Duodenal mucosa (tissue), 2 donors: ENCODE data around the gene POU2AF2.
A peak's percentile ranks its signal among the peaks of the same experiment; 100 is the strongest.

Source experiments
- H3K27ac ChIP-seq: one replicate; pipeline ENCODE4 v1.7.0; 2013; ENCODE audit warnings: low read depth, low read length
- H3K27me3 ChIP-seq, 2 donors: one replicate each; pipeline ENCODE4 v1.7.0; 2013; ENCODE audit warnings: low read length in 2 of 2, control low read depth in 1 of 2; ENCODE audit not compliant: insufficient read depth in 2 of 2, control insufficient read depth in 1 of 2
- H3K36me3 ChIP-seq, 2 donors: one replicate each; pipeline ENCODE4 v1.7.0; 2013; ENCODE audit warnings: low read length in 2 of 2, control low read depth in 1 of 2; ENCODE audit not compliant: insufficient read depth in 2 of 2, control insufficient read depth in 1 of 2
- H3K4me1 ChIP-seq, 2 donors: one replicate each; pipeline ENCODE4 v1.7.0; 2013; ENCODE audit warnings: low read length in 2 of 2, control low read depth in 1 of 2; ENCODE audit not compliant: insufficient read depth in 2 of 2, control insufficient read depth in 1 of 2
- H3K4me3 ChIP-seq, 2 donors: one replicate each; pipeline ENCODE4 v1.7.0; 2013; ENCODE audit warnings: low read length in 2 of 2, low read depth in 1 of 2
- H3K9ac ChIP-seq, 2 donors: one replicate each; pipeline ENCODE4 v1.7.0; 2013; ENCODE audit warnings: low read length in 2 of 2, low read depth in 1 of 2
- H3K9me3 ChIP-seq, 2 donors: one replicate each; pipeline ENCODE4 v1.7.0; 2013; ENCODE audit warnings: low read length in 2 of 2, control low read depth in 1 of 2; ENCODE audit not compliant: control insufficient read depth in 1 of 2

POU2AF2 gene

DNA sequence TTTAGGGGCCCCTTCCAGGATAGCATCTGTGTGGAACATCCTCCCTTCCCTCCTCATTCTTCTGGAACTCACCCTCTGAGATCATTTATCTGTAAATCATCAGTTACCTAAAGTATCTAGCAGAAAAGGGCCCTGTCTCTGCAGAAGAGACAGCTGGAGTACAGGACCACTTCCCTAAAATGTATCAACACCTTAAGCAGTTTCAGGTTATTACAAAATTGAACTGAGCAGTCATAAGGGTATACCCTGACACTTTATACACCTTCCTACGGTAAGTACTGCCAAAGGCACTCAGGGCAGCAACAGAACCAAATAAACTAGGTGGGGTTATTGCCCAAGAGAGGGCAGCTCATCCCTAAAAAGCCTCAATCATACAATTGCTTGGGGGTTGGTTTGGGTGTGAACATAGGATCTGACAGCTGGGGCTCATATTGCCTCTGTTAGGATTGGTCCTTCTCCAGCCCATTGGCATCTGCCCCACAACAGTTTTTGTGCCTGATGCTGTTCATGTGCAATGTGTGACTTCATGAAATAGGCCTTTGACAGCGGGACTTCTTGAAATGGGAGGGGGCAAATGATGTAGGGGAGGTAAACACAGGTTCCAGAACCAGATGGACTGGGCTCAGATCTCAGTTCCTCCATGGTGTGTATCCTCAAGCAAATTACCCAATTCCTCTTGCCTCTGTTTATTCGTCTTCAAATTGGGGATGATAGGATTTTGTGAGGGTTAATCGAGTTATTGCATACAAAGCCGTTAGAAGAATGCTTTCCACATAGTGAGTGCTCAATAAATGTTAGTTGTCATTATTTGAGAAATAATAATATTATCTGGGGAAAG, 55.7 kb downstream of the POU2AF2 start:
- Histone ChIP-seq H3K27me3 (no peaks in the 10 kb centered on the region), H3K36me3 (no peaks in the 10 kb centered on the region), H3K9me3 (no peaks in the 10 kb centered on the region), H3K4me1 (peaks cover 33 to 39% of the 10 kb centered on the region in 2 donors), H3K27ac (no peak overlapping the region), H3K4me3 (peak overlapping the region in 1 of 2 donors; percentile 66), H3K9ac (no peak overlapping the region)

DNA sequence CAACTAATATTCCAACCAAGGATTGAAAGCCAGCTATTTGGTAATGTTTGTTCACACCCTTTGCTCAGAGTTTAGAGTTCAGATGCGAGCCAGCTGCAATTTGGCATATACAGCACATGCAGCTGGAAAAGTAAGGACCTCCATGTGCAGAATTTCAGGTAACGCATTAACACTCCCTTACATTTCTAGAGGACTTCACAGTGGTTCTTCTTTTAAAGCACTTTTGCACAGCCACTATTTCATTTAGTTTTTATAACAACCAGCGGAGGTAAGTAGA, 56.3 kb downstream of the POU2AF2 start:
- Histone ChIP-seq H3K9ac (no peak overlapping the region), H3K36me3 (no peaks in the 10 kb centered on the region), H3K27ac (no peak overlapping the region), H3K27me3 (no peaks in the 10 kb centered on the region), H3K4me3 (no peak overlapping the region), H3K4me1 (peaks cover 33 to 39% of the 10 kb centered on the region in 2 donors), H3K9me3 (no peaks in the 10 kb centered on the region)

DNA sequence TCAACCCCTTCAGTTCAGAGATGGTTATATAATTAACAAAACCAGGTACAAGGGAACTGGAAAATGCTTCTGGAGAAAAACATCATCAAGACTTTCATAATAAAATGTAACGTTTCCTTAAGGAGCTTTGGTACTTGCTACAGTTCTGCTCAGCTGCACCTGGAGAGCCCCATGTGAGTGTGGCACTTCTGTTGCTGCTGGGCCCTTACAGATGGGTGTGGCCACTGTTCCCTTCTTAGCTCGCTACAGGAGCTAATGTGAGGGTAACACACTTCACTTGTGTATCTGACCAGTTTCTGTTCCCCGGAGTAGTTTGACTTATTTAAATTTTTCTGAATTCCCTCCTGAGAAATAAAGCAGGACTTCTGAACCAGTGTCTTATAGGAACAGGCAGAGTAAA, 56.8 kb downstream of the POU2AF2 start:
- Histone ChIP-seq H3K27me3 (no peaks in the 10 kb centered on the region), H3K27ac (no peak overlapping the region), H3K9me3 (no peaks in the 10 kb centered on the region), H3K4me3 (peak overlapping the region in 1 of 2 donors; percentile 2), H3K9ac (peak overlapping the region in 1 of 2 donors; percentile 8), H3K36me3 (no peaks in the 10 kb centered on the region), H3K4me1 (peaks cover 34 to 39% of the 10 kb centered on the region in 2 donors)

DNA sequence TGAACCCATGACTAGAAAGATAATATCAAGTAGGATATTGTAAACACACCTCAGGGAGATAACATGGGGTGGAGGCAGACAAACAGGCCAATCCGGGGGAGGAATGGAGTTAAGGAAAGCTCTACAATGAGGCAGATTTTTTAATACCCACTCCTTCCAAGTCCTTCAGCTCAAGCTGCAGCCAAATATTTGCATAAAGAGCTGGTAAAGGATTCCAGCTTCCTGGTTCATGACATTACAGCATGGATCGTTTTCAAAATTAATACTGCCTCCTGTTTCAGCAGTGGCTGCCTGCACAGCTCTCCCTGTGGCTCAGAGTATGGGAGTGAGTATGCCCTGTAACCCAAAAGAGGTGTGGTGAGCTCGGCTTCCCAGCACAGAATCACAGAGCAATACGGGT, 57.9 kb downstream of the POU2AF2 start:
- Histone ChIP-seq H3K9me3 (no peaks in the 10 kb centered on the region), H3K36me3 (no peaks in the 10 kb centered on the region), H3K9ac (no peak overlapping the region), H3K27me3 (no peaks in the 10 kb centered on the region), H3K4me1 (peaks cover 42 to 47% of the 10 kb centered on the region in 2 donors), H3K4me3 (peak overlapping the region; percentile 4 to 14), H3K27ac (no peak overlapping the region)

DNA sequence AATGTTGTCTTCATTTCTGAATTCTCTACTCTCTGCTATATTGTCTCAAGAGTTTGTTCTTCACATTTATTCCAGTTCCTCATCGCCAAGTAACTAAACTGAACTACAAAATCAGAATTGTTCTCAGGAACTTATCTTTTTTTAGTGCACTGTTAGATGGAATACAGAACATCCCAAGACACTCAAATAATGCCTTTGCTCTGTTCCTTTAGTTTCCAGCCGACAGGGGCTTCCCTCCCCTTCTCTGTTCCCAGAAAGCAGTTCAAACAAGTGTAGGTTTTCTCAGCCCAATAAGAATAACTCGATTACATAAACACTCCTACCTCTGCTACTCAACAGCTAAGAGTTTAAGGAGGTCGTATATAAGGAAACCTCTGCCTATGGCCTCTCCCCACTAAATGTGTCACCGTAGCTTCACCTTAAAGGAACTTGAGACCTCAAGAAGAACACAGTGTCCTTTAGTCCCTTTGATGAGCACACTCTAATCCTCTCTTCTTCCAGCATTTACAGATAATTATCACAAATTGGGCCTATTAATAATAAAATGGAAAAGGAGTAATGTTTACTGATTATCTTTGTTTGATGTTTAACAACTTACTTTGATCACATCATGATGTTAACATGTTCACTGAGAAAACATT, 59.8 kb downstream of the POU2AF2 start:
- H3K4me3 ChIP-seq = no peak overlapping the region
- H3K9ac ChIP-seq = no peak overlapping the region
- peaks cover 44 to 53% of the 10 kb centered on the region in 2 donors for H3K4me1 ChIP-seq
- no peaks in the 10 kb centered on the region for H3K9me3 ChIP-seq
- H3K27ac ChIP-seq = no peak overlapping the region
- no peaks in the 10 kb centered on the region for H3K36me3 ChIP-seq
- no peaks in the 10 kb centered on the region for H3K27me3 ChIP-seq

DNA sequence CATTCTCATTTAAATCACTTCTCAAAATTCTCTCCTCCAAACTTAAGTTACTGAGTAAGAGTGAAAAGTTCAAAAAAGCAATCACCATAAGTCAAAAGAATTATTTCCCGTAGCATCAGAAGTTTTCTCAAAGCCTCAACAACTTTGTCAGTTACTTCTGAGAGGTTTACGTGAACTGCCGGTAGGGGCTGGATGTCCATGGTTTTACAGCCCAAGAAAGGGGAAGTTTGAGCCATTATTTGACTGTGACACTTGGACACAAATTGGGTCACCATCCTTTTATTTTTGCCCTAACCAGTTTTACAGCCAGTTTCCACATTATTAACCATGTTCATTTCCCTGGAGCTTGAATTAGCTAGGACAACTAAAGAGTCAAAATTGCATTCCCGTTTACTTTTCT, 60.4 kb downstream of the POU2AF2 start:
- H3K9me3 ChIP-seq = no peaks in the 10 kb centered on the region
- no peak overlapping the region for H3K4me3 ChIP-seq
- H3K27me3 ChIP-seq = no peaks in the 10 kb centered on the region
- H3K36me3 ChIP-seq = no peaks in the 10 kb centered on the region
- peaks cover 41 to 51% of the 10 kb centered on the region in 2 donors for H3K4me1 ChIP-seq
- no peak overlapping the region for H3K27ac ChIP-seq
- no peak overlapping the region for H3K9ac ChIP-seq

DNA sequence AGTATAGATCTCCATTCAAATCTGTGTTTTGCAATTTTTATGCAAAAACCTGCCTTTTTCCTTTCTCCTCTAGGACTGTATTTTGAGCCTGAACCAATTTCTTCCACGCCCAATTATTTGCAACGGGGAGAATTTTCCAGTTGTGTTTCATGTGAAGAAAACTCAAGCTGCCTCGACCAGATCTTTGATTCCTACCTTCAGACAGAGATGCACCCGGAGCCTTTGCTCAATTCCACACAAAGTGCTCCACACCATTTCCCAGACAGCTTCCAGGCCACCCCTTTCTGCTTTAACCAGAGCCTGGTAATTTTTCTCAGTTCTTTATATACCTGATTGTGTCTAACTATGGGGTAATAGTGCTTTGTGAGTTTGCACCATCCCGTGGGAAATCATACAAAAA, 60.8 kb downstream of the POU2AF2 start:
- Histone ChIP-seq H3K4me3 (no peak overlapping the region), H3K27ac (no peak overlapping the region), H3K9ac (no peak overlapping the region), H3K9me3 (no peaks in the 10 kb centered on the region), H3K4me1 (peaks cover 38 to 49% of the 10 kb centered on the region in 2 donors), H3K36me3 (no peaks in the 10 kb centered on the region), H3K27me3 (no peaks in the 10 kb centered on the region)

DNA sequence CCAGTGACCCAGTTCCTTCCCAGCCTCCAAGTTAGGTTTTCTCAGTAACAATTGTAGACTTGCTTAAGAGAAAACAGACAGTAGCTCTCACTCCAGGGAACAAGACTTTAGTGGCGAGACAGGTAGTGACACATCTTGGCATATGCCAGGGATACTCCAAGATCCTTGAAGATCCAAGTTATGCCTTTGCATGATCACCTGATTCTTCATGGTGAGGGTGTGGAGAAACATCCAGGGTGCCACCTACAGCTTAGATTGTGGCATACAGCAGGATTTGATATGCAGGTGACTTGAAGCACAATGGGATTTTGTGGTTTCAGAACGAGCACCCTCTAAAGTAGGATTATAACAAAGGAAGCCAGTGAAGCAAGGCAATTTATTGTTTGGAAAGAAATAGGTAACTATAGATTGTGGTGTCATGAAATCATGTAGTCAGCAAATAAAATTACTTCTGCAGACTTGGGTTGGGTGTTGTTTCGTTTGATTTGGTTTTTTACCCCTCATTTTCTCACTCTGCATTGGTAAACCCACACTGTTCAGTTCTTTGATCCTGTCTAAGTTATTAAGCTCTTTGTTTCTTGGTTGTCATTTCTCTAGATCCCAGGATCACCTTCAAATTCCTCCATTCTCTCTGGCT, 62.1 kb downstream of the POU2AF2 start:
- peaks cover 25 to 42% of the 10 kb centered on the region in 2 donors for H3K4me1 ChIP-seq
- H3K4me3 ChIP-seq = no peak overlapping the region
- H3K9me3 ChIP-seq = no peaks in the 10 kb centered on the region
- H3K27ac ChIP-seq = no peak overlapping the region
- no peaks in the 10 kb centered on the region for H3K36me3 ChIP-seq
- no peaks in the 10 kb centered on the region for H3K27me3 ChIP-seq
- no peak overlapping the region for H3K9ac ChIP-seq

DNA sequence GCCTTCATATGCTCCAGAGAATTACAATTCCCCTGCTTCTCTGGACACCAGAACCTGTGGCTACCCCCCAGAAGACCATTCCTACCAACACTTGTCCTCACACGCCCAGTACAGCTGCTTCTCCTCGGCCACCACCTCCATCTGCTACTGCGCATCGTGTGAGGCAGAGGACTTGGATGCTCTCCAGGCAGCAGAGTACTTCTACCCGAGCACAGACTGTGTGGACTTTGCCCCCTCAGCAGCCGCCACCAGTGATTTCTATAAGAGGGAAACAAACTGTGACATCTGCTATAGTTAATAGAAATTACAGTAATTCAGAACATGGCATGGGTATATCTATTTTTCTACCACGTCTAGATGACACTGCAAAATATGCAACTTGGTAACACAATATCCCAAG, 62.6 kb downstream of the POU2AF2 start:
- no peaks in the 10 kb centered on the region for H3K9me3 ChIP-seq
- no peaks in the 10 kb centered on the region for H3K27me3 ChIP-seq
- no peak overlapping the region for H3K27ac ChIP-seq
- H3K4me1 ChIP-seq = peaks cover 20 to 37% of the 10 kb centered on the region in 2 donors
- H3K4me3 ChIP-seq = no peak overlapping the region
- H3K9ac ChIP-seq = no peak overlapping the region
- H3K36me3 ChIP-seq = no peaks in the 10 kb centered on the region

DNA sequence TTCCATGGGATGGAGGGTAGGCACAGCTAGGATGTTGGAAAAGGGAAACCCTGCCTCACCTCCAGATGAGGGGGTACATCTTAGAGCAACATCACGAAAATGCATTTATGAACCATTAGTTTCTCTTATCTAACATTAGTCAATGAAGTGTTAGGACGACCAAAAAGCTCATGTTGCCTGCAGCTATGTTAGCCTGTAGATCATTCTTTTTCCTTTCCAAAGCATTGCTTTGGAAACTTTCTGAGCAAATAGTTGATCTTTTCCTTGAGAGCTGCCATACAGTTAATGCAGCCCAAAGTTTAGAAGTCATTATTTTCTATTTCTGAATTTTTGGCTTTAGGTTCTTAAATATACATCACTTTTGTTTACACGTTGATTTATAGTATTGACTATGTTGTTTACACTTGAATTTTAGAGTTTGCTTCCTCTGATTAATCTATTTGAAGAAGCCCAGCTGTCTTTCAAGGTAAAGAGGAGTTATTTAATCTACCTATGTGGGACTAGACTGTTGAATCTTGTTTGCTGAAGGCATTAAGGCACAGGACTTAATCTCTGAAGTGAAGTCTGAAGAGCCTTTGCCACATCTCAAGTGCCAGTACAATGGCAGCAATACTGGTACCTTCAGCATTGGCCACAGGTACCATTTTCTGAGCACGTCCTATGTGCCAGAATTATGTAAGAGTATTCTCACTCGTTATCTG, 63.8 kb downstream of the POU2AF2 start:
- Histone ChIP-seq H3K4me3 (no peak overlapping the region), H3K27ac (no peak overlapping the region), H3K9me3 (no peaks in the 10 kb centered on the region), H3K27me3 (no peaks in the 10 kb centered on the region), H3K4me1 (peaks cover 16 to 33% of the 10 kb centered on the region in 2 donors), H3K9ac (no peak overlapping the region), H3K36me3 (no peaks in the 10 kb centered on the region)
